HTR-8/SVneo (cell line): ENCODE measurements around the gene CYP19A1.

Experiments
- DNase-seq: peaks from one replicate; pipeline ENCODE4 v3.0.0; 2011; ENCODE audit warnings: low spot score, mixed read lengths; ENCODE audit not compliant: insufficient read length
- FAIRE-seq: peaks from 2 replicates; lab custom pipeline; 2011; peaks lifted over from hg19 to GRCh38; lab: Jason Lieb, UNC

The CYP19A1 gene

DNA sequence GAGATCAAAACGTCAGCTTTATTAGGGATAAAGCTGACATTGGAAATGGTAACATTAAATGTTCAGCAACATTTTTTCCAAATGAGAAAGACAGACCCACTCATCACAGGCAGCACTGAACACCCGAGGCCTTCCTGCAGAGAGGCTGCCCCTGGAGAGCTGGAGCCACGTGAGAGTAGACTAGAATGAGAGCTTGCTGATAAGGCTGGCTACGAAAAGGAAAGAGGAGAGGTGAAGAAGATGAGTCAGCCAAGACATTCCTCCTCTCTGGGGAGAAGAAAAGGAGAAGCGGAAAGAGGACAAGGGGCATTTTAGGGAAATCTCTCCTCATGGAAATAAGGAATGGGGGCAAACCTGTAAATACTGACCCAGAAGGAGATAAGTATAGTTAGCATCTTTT, 7.3 kb downstream of the CYP19A1 start:
- FAIRE-seq (no peak), DNase-seq (no peak)

DNA sequence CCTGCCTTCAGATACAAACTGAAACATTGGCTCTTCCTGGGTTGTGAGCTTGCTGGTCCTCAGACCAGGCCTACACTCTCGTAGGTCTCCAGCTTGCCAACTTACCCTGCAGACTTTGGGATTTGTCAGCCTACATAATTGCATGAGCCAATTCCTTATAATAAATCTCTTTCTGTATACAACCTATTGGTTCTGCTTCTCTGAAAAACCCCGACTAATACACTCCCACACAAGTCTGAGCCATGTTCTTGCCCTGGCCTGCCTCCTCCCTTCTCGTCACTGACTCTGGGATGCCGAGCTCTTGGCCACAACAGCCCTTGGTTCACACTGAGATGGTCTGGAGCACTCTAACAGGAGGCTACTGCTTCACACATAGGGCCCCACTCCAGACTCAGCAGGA, 9.5 kb downstream of the CYP19A1 start:
- DNase-seq (no peak), FAIRE-seq (no peak)

DNA sequence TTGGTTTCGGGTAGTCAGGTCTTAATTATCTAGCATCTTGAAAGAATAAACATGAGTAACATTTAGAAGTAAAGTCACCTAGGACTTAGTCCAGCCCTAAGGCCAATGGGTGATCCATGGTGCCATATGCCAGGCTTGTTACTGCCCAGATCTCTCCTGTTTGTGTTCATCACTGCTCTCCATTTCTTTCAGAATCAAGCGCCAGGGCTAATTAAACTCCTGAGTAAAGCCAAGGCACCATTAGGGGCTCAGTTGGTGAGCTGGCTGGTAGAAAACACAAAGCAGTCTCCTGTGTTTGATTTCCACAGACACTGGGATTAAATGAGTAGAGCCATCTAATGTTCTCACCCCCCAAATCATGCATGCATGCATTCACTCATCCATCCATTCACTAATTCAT, 11.3 kb downstream of the CYP19A1 start:
- DNase-seq (no peak), FAIRE-seq (no peak)

DNA sequence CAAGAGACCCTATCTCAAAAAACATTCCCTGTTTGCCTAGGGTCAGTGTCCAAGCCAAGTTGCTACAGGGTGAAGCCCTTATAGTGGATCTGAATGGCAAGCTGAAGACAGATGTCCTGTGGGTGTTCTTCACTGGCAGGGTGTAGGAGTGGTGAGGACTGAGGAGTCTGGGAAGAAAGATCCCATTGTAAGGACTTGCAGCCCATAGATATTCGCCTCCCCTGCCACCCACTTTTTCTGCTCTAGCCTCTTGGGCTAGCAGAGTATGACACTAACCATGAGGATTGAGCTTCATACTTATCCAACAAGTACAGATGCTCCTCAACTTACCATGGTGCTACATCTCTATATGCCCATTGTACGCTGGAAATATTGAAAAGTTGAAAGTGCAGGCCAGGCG, 13.2 kb downstream of the CYP19A1 start:
- FAIRE-seq (no peak), DNase-seq (no peak)

DNA sequence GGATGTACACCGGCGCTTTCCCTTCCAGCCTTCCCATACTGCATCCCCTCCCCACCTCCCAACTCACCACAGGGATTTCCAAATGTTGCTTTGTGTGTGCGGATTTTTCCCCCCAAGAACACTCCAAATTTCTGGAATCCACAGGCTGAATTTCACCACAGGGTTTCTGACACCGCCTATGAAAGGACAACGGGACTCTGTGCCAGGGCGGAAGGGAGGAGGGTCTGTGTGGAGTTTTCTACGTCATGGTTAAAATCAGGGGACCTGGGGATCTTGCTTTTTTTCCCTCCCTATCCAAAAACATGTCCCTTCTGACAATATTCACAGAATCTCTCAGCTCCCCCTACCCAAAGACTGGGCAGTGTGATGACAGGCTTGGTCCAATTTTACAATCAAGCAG, 14.6 kb downstream of the CYP19A1 start:
- DNase-seq (no peak), FAIRE-seq (no peak)

DNA sequence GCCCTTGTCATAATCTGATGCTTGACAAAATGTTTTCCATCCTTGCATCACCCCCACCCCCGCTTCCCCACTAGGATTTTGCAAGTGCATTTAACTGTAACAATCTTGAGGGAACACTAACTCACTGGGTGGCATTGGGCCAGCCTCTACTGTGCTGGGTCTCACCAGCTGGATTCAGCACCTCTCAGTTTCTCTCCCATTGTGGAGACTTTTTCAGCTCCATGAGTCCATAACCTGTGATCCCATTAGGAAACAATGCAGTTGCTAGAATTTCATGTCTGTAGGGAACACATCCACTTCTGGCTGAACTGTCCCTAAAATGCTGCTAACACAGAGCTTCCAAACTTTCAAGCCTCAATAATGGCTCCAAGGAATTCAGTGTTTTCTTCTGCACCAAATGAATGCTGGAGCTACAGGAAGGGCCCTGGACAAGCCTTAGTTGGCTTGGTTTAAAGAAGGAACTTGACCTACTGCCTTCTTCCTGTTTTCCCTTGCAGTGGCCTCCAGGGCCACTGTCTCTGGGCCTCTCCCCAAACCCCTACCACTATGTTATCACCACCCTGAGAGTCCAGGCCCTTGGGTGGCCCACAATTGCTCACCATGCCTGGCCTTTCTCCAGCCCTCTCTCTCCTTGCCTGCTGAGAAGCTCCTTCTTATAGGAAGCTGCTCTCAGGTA, 15.6 kb downstream of the CYP19A1 start:
- DNase-seq (no peak), FAIRE-seq (no peak)

DNA sequence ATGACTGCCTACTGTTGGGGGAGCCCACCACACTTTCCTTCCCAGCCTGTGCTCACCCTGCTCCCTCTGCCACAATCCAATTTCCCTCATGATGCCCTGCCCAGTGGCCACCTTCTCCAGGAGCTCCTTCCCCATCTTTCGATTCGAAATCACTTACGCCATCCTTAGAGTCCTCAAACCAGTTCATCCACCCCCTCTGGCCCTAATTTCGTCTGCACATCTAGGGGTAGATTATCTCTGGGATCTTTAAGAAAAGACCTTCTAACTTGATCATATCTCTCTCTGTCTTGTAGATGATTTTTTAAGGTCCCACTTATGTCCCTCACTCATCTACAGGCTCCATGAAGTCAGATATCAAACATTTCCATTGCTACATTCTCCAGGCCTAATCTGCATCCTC, 17.1 kb downstream of the CYP19A1 start:
- no peak for DNase-seq
- FAIRE-seq, result no peak

DNA sequence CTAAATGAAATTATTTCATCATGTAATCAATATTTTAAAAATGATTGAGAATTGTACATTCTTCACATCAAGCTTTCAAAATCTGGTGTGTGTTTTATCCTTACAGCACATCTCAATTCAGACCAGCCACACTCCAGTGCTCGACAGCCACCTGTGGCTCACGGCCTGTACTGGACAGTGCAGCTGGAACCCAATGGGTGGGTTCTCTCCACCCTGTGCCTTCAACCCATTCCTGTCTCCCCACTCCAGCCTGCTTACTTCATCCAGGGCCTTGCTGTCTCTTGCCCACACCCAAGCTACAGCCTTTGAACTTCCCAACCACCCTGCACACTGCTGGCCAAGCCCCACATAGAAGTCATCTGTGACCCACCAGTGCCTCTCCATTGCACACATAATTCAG, 17.6 kb downstream of the CYP19A1 start:
- FAIRE-seq (no peak), DNase-seq (no peak)

DNA sequence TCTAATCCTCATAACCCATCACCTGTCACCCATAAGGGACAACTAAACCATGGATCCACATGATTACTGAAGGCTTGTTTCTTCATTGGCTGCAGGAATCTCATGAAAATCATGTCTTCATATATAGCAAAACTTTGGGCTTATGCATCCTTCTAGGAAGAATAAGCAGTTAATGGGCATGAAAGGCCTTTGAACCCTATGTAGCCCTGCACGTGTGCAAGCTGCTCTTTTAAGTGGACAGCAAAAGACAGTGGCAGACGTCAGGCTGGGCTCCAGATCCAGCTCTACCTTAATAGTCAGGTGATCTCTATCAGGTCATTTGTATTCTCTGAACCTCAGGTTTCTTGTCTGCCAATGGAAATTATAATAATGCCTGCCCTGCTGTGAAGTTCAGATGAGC, 18.9 kb downstream of the CYP19A1 start:
- DNase-seq, result no peak
- FAIRE-seq, result no peak

DNA sequence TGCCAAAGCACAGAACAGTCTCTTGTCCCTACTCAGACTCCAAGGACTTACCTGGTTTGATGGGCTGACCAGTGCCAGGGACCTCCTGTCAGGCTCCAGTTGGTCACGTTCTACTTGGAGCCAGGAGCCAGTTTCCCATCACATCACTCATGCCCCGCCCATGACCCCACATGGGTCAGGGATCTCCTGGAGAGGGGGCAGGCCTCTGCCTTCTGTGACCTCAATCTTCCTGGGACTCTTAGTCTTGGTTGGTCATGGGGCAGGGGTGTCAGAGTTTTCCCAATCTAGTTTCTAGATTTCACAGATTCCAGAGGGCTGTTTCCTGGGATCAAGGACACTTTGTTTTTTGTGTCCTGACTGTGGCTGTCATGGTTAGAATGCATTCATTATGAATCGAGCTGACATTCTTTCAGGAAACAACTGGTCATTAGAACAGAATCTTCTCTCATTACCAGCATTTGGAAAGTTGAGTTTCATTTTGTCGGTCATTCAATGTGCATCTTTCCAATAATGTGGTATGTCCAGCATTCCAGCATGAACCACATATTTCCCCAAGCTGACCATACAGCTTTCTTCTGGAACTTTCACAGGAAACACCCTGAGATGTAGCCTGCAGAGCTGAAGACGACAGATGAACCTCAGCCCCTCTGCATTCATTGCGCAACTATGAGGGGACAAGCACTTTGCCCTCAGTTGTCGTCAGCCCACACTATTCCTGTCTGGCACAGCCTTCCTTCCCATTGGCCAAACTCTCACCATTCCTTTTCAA, 19.8 kb downstream of the CYP19A1 start:
- no peak for FAIRE-seq
- no peak for DNase-seq

DNA sequence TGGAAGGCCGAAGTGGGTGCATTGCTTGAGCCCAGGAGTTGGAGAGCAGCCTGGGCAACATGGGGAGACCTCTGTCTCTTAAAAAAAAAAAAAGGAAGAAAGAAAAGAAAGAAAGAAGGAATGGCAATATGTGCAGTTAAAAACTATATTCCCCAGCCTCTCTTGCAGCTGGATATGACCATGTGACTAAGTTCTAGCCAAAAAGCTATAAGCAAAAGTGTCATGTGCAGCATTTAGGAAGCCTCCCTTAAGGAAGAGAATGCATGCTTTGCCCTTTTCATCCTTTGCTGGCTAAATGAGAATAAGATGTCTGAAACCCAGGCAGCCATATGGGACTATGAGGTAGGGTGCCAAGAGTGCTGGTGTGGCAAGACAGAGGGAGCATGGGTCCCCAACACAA, 21.8 kb downstream of the CYP19A1 start:
- FAIRE-seq, result no peak

DNA sequence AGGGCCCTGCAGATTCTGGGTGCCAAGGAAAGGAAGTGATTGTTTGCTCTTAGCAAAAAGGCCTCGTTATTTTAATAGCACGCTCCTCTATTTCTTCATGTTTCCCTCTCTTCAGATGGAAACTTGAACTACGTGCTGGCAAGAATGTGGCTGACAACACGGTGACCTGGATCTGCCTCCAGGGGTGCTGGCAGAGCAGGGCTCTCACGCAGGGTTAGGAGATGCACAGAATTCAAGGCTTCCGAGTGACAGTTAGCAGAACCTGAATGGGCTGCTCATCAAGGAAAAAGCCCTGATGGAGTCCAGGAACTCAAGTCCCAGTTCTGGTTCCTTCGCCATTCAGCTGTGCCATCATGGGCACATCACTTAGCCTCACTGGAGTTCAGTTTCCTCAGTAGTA, 22.7 kb downstream of the CYP19A1 start:
- DNase-seq (no peak), FAIRE-seq (no peak)

More for the DNA sequence above, 21.8 kb downstream of the CYP19A1 start:
- no peak for DNase-seq

DNA sequence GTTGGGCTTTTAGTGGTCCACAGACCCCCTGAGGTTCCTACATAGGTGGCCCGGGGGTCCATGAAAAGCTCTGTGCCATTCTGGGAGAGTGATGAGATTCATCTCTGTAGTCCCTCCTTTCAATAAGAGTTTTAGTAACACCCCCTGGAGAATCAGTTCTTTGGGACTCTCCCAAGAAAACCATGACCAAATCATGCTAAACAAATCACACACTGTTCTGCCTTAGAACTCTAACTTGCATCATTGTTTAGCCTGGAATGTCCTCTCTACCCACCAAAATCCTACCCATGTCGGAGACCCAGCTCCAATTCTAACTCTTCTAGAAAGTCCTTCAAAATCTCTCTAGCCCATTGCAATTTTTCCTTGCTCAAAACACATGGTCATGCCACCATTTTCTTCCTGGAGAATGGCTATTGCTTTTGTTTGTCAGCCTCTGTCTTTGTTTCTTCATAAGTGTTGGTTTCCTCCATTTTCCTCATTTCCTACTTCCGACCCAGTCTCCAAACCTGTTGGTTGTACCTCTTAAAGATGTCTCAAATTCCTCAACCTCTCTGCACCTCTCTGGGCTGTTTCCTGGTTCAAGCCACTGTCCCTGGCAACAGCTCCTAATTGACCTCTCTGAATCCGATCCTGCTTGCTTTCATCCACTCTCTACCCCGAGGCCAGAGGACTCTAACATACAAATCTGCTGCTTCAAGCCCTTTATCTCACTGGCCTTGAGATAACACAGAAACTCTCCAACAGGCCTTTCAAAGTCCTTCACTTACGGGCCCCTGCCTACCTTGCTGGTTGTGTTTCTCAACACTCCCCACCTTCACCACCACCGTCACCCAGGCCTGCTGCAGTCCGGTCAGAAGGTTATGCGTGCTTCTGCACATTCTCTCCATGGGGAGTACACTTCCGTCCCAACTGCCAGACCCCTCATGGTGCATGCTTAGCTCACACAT, 23.7 kb downstream of the CYP19A1 start:
- no peak for DNase-seq
- FAIRE-seq, result no peak

DNA sequence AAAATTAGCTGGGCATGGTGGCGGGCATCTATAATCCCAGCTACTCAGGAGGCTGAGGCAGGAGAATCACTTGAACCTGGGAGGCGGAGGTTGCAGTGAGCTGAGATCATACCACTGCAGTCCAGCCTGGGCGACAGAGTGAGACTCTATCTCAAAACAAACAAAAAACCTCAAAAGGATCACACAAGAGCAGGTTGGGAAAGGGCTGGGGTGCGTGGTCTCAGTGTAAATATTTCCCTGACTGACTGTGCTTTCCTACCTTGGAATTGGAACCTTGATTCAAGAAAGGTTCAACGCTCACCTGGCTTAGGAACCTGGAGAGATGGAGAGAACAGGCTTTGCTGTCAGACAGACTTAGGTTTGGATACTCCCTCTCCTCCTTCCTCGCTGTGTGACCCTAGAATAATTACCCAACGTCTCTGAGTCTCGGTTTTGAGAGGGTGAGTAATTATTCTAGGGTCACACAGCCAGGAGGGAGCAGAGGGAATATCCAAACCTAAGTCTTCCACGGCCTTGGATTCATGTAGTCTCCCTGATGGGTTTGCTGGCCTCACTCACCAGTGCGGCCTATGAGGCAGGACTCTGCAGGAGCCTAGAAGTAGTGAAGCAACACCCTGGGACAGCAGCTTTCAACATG, 24.6 kb downstream of the CYP19A1 start:
- no peak for FAIRE-seq
- DNase-seq, result no peak

DNA sequence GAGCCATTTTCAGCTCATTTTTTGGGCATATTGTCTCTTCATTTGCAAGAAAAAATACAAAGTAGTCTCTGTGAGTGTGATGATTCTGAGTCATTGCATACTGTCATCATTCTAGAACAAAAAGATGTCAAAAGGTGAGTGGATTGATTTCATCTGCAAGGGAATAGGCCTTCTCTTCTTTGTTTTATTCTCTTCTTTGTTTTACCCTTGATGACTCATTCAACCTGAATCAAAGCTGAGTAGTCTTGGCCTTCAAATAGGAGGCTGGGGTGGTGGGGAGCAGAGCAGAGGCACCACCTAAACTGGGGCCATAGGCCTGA, 25.4 kb downstream of the CYP19A1 start:
- DNase-seq (no peak), FAIRE-seq (no peak)

DNA sequence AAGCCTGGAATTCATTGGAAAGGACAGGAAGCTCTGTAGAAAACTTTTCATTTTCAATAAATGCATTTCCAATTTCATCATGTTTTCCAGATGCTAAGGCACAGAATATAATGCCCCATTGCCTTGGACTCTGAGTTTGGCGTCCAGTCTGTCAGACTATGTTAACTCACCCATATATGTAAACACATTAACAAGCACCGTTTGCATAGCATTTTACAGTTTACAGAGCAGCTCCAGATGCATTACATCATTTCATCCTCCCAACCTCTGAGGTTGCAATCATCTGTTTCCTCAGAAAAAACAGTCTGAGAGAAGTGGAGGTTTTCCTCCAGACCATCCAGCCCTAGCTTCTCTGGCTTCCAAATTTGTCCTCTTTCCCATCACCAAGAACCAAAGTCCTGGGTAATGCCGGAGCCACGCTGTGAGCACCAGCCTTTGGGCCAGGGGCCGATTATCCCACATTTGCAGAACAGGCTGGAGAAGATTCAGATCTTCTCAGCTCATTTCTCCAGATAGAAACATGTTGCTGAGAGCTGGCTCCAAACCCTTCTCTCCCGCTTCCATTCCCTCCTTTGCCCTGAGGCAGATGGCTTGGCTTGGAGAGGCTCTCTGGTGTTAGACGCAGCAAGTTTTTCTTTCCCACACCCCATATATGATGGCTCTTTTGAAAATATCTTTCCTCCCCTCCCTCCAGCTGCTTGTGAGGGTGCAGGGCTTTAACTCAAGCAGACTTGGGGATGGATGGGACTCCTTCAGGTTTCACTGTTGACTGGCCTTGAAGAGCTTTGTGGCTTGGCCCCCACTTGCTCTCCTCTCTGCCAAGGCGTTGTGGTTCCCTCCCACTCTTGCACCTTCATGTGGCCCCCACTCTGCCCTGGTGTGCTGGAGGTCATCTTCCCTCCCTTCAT, 26.0 kb downstream of the CYP19A1 start:
- no peak for DNase-seq
- FAIRE-seq, result no peak

DNA sequence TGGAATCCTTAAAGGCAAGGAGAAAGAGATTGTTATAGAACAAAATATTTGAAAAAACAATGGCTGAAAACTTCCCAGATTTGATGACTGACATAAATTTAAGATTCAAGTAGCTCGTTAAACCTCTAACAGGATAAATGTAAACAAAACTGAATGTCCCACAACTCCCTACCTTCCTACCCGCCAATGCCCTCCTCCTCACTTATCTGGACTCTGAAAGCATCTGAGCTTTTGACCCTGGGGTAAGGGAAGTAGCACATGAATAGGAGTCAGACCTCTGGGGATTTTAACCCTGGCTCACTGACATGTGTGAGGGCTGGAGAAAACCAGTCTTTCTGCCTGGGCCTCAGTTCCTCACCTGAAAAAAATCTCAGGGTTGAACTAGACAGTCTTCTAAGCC, 26.9 kb downstream of the CYP19A1 start:
- no peak for FAIRE-seq
- DNase-seq, result no peak

DNA sequence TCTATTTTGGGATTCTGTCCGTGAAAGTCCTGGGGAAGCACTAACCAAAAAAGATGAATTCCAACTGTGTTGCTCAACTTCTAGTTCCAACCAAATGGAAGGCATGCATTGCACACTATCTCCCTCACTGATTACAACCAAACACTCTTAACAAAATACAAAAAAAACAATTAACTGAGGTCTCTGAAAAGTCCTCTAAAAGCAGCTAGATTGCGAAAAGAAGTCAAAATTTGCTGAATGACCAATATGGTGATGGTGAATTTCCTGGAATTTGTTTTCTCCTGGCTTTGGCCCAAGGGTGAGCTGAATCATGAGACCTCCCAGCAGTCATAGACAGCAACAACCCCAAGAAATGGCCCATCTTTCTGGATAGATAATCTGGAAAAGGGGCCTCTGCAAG, 28.3 kb downstream of the CYP19A1 start:
- FAIRE-seq, result no peak
- no peak for DNase-seq

DNA sequence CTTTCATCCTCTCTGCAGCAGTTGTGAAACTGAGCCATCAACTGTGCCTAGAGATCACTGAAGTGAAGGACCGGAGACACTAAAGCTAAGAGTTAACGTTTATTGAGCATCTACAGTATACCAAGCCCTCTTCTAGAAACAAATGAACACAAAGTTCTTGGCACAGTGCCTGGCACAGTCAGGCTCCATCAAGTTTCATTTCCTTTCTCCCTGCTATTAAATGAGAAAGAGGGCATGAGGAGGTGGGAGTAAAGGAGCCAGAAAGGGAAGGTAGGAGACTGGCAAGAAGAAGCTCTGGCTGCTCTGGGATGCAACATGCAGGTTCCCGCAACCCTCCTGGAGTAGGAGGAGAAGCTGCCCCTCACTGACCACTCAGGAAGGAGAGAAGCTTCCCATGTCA, 30.6 kb downstream of the CYP19A1 start:
- DNase-seq, result no peak
- no peak for FAIRE-seq

DNA sequence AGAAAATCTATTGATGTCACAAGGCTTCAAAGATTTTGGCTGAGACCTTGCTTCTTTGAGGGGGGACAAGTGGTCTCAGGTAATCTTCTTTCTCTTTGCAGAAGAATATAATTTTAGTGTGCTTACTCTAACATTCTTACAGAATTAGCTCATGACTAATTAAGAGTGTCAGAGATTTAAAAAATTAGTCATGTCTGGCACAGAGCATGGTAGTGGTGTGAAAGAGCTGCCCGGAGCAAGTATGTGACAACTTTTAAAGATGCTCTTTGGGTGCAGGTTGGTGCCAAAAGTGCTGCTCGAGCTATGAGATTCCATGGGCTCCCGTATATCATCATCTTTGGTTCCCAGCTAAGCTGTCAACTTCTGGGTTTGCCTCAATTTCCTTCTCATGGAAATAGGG, 31.1 kb downstream of the CYP19A1 start:
- FAIRE-seq (no peak), DNase-seq (no peak)
